ENCODE data around the gene NSUN5.

Gene NSUN5

DNA sequence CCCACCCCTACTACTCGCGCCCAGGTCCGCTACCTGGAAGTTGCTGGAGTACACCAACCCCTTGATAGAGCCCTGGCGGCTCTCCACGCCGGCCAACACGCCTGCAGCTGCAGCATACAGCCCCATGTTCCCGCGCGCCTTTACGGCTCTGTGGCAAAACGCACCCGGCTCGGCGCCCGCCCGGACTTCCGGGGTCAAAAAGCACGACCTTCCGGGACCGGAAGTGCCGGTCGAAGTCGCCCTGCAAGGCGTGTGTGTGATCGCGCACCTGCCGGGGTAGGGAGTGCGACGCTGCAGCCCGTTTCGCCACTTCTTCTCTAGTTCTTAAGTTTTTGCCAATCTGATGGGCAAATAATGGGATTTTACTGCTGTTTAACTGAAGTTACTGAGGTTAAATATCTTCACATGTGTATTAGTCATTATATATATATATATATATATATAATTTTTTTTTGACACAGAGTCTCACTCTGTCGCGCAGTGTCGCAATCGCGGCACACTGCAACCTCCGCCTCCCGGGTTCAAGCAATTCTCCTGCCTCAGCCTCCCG, at the start of gene NSUN5:
Gene NSUN5, minus strand, starts transcription at position 162 of the 550 bp plus-strand sequence. Its CDS starts 36 bp downstream, at position 126.
- Mint-ChIP-seq H3K9me3 (no peaks in the 10 kb centered on the region), H3K4me3 (peak within 1 kb of the TSS; percentile 98), H3K36me3 (ENCODE audit: low read depth) (peaks cover 48% of the 10 kb centered on the region), H3K27me3 (no peaks in the 10 kb centered on the region), H3K27ac (peak within 1 kb of the TSS; percentile 92), H3K4me1 (ENCODE audit: low read depth) (peaks cover 24% of the 10 kb centered on the region)
- intact Hi-C loops (cut with micrococcal nuclease) = no loop called here

DNA sequence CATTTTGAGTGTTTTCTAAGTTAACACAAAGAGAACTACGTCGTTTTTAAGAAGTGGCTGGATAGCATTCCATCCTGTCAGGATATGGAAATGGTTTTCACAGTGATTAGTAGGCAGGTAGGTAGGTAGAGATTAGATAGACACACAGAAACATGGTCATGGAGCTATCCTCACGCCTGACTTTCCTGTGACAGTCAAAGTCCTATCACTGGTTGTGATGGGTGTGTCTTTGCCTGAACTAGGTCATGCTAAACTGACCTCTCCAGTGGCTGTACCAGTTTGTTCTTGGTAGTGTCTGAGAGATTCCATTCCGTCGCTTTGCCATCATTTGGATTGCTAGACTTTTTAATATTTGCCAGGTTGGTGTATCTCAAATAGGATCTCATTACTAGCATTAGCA, 47.5 kb upstream of the NSUN5 start:
- H3K4me1 Mint-ChIP-seq (ENCODE audit: low read depth) = peaks cover 21% of the 10 kb centered on the region
- intact Hi-C loops (cut with micrococcal nuclease) = no loop called here
- peaks cover 7% of the 10 kb centered on the region for H3K36me3 Mint-ChIP-seq (ENCODE audit: low read depth)
- no peak overlapping the region for H3K4me3 Mint-ChIP-seq
- peaks cover 12% of the 10 kb centered on the region for H3K9me3 Mint-ChIP-seq
- H3K27ac Mint-ChIP-seq = no peak overlapping the region
- peaks cover 20% of the 10 kb centered on the region for H3K27me3 Mint-ChIP-seq

DNA sequence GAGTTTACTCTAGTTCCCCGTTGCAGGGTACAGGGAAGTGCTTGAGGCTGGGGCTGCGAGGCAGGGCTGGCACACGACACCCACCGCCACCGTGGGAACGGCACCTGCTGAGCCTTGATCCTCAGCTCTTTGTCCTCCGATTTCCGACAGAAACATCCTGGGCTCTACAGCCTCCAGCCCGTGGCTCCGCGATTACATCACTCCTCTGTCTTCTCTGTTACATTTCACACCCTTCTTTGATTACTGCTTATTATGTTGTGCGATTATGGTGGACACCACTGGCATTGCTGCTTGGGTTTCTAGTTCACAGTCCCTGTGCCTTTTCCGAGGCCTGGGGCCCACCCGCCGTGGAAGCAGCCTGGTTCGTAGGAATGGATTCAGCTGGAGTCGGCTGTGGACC, 46.2 kb upstream of the NSUN5 start:
- Mint-ChIP-seq H3K9me3 (peaks cover 12% of the 10 kb centered on the region), H3K27ac (no peak overlapping the region), H3K27me3 (peaks cover 20% of the 10 kb centered on the region), H3K4me3 (no peak overlapping the region), H3K4me1 (ENCODE audit: low read depth) (peaks cover 21% of the 10 kb centered on the region), H3K36me3 (ENCODE audit: low read depth) (peaks cover 7% of the 10 kb centered on the region)
- intact Hi-C loops (cut with micrococcal nuclease) = no loop called here

DNA sequence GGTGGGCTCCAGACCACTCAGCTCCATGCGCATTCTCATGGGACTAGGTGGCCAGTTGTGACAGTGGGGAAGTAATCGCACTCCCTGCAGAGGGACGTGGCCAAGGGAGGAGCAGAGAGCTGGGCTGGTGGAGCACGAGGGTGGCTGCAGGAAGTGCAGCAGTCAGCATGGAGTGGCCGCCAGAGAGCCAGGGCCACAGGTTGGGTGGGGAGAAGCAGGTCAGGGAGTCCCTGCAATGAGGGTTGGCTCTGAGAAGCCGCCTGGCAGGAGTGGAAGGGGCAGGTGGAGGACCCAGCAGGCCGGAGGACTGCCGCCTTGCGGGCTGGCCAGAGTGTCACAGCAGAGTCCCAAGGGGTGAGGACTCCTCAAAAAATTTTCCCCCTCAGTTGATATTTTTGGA, 45.6 kb upstream of the NSUN5 start:
- Mint-ChIP-seq H3K27ac (no peak overlapping the region), H3K9me3 (peaks cover 12% of the 10 kb centered on the region), H3K27me3 (peaks cover 16% of the 10 kb centered on the region), H3K4me1 (ENCODE audit: low read depth) (peaks cover 19% of the 10 kb centered on the region), H3K36me3 (ENCODE audit: low read depth) (peaks cover 7% of the 10 kb centered on the region), H3K4me3 (no peak overlapping the region)
- intact Hi-C loops (cut with micrococcal nuclease) = no loop called here

DNA sequence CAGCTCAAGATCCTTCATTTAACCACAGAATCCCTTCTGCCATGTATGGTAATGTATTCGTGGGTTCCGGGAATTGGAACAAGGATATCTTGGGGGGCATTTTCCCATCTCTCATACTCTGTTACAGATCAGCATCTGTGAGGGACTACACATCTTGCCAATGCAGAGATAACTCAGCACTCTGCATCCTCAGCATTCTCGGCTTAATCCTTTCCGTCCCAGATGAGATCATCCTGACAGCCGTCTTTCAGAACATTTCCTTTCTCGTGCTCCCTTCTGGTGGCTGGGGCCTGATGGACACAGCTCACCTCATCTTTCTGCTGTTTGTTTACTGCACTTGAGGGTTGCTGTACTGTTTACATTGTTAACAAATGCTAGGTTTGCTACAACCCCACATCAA, 44.6 kb upstream of the NSUN5 start:
- Mint-ChIP-seq H3K27ac (no peak overlapping the region), H3K4me3 (no peak overlapping the region), H3K4me1 (ENCODE audit: low read depth) (peaks cover 11% of the 10 kb centered on the region), H3K36me3 (ENCODE audit: low read depth) (peaks cover 7% of the 10 kb centered on the region), H3K27me3 (peaks cover 14% of the 10 kb centered on the region), H3K9me3 (peaks cover 12% of the 10 kb centered on the region)
- intact Hi-C loops (cut with micrococcal nuclease) = no loop called here

DNA sequence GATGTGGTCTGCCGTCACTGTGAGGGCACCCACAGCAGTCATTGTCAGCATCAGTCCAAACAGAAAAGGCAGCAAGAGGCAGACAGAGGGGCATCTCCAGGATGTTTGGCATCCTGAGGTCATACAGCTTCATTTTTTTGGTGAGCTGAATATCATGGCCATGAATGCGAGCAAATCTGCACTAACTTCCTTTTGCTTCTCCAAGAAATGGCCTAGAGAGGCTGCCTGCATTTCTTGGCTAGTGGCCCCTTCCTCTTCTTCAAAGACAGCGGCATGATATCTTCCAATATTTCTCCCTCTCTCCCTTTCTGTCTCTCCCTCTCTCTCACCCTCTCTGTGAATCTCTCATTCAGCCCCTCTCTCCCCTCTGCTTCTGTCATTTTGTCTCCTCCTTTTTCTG, 44.2 kb upstream of the NSUN5 start:
- intact Hi-C loops (cut with micrococcal nuclease) = no loop called here
- H3K27ac Mint-ChIP-seq = no peak overlapping the region
- peaks cover 6% of the 10 kb centered on the region for H3K4me1 Mint-ChIP-seq (ENCODE audit: low read depth)
- H3K9me3 Mint-ChIP-seq = peaks cover 12% of the 10 kb centered on the region
- H3K4me3 Mint-ChIP-seq = no peak overlapping the region
- peaks cover 16% of the 10 kb centered on the region for H3K27me3 Mint-ChIP-seq
- H3K36me3 Mint-ChIP-seq (ENCODE audit: low read depth) = peaks cover 7% of the 10 kb centered on the region

DNA sequence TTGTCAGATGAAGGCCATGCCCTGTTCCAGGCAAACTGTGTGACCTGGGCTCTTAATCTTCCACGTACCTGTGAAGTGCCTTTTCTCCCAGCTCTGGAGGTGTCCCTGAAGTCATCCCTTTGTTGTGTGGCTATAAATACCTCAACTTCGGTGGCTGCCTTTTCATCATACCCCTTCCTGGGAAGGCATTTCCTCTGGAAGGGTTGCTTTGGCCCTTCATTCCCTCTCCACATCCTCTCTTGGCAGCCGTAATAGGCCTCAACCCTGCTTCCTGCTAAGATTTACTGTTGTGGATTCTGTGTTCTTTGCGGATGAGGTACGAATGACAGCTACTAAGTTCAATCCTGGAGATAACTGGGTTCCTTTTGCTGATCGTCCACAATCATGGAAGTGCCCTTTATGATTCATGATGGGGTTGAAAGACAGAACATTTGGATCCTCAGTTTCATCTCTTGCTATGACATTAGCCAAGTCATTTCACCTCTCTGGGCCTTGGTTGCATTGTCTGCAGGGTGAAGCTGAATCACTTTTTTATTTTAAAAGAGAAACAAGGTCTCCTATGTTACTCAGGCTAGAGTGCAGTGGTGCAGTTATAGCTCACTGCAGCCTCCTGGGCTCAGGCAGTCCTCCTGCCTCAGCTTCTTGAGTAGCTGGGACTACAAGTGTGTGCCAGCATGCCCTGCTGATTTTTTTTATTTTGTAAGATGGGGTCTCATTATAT, 43.0 kb upstream of the NSUN5 start:
- peaks cover 12% of the 10 kb centered on the region for H3K9me3 Mint-ChIP-seq
- no peak overlapping the region for H3K4me3 Mint-ChIP-seq
- intact Hi-C loops (cut with micrococcal nuclease) = no loop called here
- H3K4me1 Mint-ChIP-seq (ENCODE audit: low read depth) = peaks cover 5% of the 10 kb centered on the region
- H3K27ac Mint-ChIP-seq = no peak overlapping the region
- peaks cover 7% of the 10 kb centered on the region for H3K36me3 Mint-ChIP-seq (ENCODE audit: low read depth)
- H3K27me3 Mint-ChIP-seq = peaks cover 12% of the 10 kb centered on the region

DNA sequence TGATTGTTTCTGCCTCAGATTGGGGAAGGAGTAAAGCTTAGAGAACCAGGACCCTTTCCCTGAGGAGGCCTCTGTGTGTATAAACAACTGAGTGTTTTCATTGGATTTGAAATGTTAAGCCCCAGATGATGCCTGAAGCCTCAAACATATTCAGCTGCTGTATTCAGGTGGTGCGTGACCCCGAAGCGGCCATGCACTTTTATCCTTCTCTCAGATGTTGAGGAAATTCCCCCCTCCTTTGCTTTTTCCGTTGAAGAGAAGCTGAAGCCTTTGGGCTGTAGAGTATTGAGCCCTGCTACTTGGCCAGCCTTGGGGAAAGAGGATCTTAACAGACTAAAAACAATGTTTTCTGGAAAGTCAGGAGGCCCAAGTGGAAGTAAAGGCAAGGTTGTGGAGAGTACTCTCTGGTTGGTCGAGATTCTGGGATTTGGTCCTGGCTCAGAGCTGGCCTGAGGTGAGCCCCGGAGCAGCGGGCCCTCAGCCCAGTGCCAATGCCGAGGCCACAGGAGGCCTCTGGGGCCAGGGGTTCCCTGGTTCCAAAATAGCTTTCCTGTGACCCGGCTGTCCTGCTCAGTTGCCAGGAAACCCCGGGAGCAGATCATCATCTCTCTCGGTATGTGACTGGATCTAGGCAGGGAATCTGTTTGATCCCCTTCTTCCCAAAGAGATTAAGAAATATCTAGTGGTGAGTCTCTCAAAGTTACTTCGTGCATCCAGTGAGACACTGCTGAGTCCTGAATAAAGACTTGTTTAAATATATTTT, 41.9 kb upstream of the NSUN5 start:
- H3K36me3 Mint-ChIP-seq (ENCODE audit: low read depth) = peaks cover 7% of the 10 kb centered on the region
- H3K4me3 Mint-ChIP-seq = no peak overlapping the region
- peaks cover 12% of the 10 kb centered on the region for H3K9me3 Mint-ChIP-seq
- no peak overlapping the region for H3K27ac Mint-ChIP-seq
- peaks cover 11% of the 10 kb centered on the region for H3K27me3 Mint-ChIP-seq
- intact Hi-C loops (cut with micrococcal nuclease) = no loop called here
- H3K4me1 Mint-ChIP-seq (ENCODE audit: low read depth) = peaks cover 5% of the 10 kb centered on the region

DNA sequence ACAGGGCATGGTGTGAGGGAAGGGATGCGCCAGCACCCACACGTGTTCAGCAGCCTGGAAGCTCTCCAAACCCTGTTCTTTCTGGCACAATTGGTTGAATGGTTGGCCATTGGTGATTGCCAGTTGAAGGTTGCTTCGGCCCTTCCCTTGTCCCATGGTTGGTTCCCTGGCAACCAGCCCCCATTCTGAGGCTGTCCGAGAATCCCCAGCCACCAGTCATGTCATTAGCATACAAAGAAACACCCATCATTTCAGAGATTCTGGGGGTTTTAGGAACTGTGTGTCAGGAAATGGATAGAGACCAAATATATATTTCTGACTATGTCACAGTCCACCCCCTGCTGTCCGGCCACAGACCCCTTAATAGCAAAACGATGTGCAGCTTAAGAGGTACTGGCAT, 41.1 kb upstream of the NSUN5 start:
- peaks cover 5% of the 10 kb centered on the region for H3K4me1 Mint-ChIP-seq (ENCODE audit: low read depth)
- intact Hi-C loops (cut with micrococcal nuclease) = no loop called here
- no peak overlapping the region for H3K4me3 Mint-ChIP-seq
- H3K36me3 Mint-ChIP-seq (ENCODE audit: low read depth) = peaks cover 7% of the 10 kb centered on the region
- H3K9me3 Mint-ChIP-seq = peaks cover 12% of the 10 kb centered on the region
- no peak overlapping the region for H3K27ac Mint-ChIP-seq
- H3K27me3 Mint-ChIP-seq = peaks cover 9% of the 10 kb centered on the region

DNA sequence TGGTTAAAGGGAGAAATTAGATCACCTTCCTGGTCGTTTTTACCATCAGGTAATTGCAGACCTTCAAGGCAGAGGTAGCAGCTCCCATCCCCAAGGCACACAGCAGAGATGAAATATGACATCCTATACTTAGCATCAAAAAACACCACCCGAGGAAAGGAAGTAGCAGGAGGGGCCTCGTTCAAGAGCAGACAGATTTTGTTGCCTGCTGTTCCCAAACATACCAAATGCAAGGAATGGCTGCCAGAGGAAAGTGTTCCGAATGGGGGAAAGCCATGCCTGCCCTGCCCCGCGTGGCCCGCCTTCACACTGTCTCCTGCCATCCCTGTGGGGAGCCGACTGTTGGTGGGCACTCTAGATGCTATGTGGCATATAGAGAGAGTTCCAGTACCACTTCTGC, 37.3 kb upstream of the NSUN5 start:
- intact Hi-C loops (cut with micrococcal nuclease) = no loop called here
- Mint-ChIP-seq H3K27ac (no peak overlapping the region), H3K27me3 (peaks cover 7% of the 10 kb centered on the region), H3K36me3 (ENCODE audit: low read depth) (no peaks in the 10 kb centered on the region), H3K4me1 (ENCODE audit: low read depth) (no peaks in the 10 kb centered on the region), H3K9me3 (no peaks in the 10 kb centered on the region), H3K4me3 (no peak overlapping the region)

DNA sequence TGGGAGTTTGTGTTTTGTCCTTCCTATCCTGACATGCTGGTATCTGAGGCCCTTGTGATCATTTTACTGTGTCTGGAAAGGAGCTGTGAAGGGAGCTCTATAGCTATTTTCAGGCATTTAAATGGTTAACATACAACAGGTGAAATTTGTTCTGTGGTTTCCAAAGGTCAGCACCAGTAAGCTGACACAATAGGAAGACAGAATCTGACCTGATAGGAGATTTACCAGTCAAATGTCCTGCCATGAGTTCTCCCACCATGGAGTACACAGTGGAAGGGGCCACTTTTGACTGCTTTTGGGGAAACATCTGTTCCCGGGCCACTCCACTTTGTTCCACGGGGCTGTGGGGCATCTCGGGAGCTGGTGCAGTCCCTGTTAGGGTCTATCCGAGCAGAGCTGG, 36.9 kb upstream of the NSUN5 start:
- Mint-ChIP-seq H3K27me3 (peaks cover 7% of the 10 kb centered on the region), H3K4me1 (ENCODE audit: low read depth) (no peaks in the 10 kb centered on the region), H3K36me3 (ENCODE audit: low read depth) (no peaks in the 10 kb centered on the region), H3K9me3 (no peaks in the 10 kb centered on the region), H3K27ac (no peak overlapping the region), H3K4me3 (no peak overlapping the region)
- intact Hi-C loops (cut with micrococcal nuclease) = no loop called here

DNA sequence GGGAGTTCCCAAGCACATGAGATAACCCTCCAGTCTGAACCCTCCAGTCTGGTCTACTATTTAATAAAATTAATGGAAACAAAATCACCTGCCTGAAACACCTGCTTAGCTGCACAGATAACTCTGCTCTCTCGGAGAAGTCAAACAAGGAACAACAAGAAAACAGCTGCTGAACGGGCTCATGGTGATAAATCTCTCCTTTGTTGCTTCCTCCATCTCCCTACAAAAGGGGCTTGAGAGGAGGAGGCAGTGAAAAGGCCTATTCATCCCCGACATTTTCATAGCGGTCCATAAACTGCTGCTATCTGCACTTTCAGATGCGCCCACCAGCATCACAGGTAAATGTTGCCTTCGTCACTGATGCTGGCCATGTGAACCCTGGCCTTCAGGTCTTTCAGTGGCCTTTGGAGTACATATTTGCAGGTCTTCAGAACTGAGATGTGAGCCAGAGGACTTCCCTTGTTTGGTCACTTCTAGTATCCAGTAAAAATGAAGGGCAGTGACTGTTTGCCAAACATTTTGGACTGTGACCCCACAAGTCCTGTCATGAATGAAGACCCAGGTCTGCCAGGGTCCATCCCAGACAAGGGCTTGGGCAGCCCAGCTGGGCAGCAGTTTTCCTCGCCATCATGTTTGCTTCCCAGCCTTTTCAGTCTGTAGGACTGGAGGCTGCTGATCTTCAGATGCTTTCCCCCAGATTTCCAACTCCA, 35.2 kb upstream of the NSUN5 start:
- H3K36me3 Mint-ChIP-seq (ENCODE audit: low read depth) = no peaks in the 10 kb centered on the region
- H3K27me3 Mint-ChIP-seq = peaks cover 17% of the 10 kb centered on the region
- intact Hi-C loops (cut with micrococcal nuclease) = no loop called here
- H3K4me3 Mint-ChIP-seq = no peak overlapping the region
- H3K4me1 Mint-ChIP-seq (ENCODE audit: low read depth) = no peaks in the 10 kb centered on the region
- H3K27ac Mint-ChIP-seq = no peak overlapping the region
- H3K9me3 Mint-ChIP-seq = no peaks in the 10 kb centered on the region

DNA sequence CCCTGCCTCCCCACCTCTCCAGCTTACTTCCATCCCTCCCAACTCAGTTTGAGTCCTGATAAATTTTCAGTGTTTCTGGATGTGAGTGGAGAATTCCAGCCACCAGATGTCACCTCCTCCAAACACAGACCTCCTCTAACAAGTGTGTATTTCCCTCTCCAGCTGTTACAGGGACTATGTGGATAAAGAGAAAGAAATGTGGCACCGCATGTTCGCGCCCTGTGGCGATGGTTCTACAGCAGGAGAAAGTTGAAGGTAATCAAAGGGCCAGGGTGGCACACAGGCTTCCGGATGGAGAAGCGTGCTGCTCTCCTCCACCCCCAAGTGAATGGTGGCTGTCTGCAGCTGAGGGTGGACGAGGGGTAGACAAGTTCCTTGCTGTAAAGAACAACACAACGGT, 34.0 kb upstream of the NSUN5 start:
- no peaks in the 10 kb centered on the region for H3K4me1 Mint-ChIP-seq (ENCODE audit: low read depth)
- no peak overlapping the region for H3K4me3 Mint-ChIP-seq
- H3K36me3 Mint-ChIP-seq (ENCODE audit: low read depth) = no peaks in the 10 kb centered on the region
- peaks cover 15% of the 10 kb centered on the region for H3K27me3 Mint-ChIP-seq
- intact Hi-C loops (cut with micrococcal nuclease) = no loop called here
- H3K27ac Mint-ChIP-seq = no peak overlapping the region
- H3K9me3 Mint-ChIP-seq = no peaks in the 10 kb centered on the region

DNA sequence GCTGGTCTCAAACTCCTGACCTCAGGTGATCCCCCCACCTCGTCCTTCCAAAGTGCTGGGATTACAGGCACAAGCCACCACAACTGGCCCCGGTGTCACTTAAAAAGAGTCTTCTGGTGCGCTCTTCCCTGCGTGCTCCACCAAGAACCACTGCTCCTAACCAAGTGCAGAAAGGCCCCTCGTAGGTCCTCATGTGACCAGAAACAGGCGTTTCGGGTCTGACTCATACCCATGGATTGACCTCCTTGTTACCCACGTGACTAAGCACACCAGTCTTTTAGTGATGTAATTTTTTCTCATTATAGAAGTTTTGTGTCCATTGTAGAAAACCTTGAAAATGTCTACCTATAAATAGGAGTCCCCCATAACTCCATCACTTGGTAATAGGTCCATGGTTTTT, 33.3 kb upstream of the NSUN5 start:
- Mint-ChIP-seq H3K36me3 (ENCODE audit: low read depth) (no peaks in the 10 kb centered on the region), H3K4me1 (ENCODE audit: low read depth) (no peaks in the 10 kb centered on the region), H3K27me3 (peaks cover 15% of the 10 kb centered on the region), H3K9me3 (no peaks in the 10 kb centered on the region), H3K4me3 (no peak overlapping the region), H3K27ac (no peak overlapping the region)
- intact Hi-C loops (cut with micrococcal nuclease) = no loop called here
